Skeletal muscle tissue (tissue), 4 donors: ENCODE data around the gene MOAP1. TPM values are rescaled to one million over a fixed set of nuclear protein-coding genes. Genes with fewer than 3 reads are reported as not detected.
"Not testable (repeated sequence)": the region's sequence is repeated elsewhere in the genome, so short reads cannot be mapped to it uniquely, and the experiment has no call there.

Experiments
- H3K27ac ChIP-seq: one replicate; pipeline ENCODE4 v1.7.0; 2013; ENCODE audit warnings: mild to moderate bottlenecking, low read depth, low read length, inconsistent platforms
- H3K27me3 ChIP-seq, 3 donors: one replicate each; pipeline ENCODE4 v1.7.0; 2013; ENCODE audit warnings: low read length in 3 of 3; ENCODE audit not compliant: control insufficient read depth in 3 of 3, insufficient read depth in 3 of 3
- H3K36me3 ChIP-seq, 3 donors: one replicate each; pipeline ENCODE4 v1.7.0; 2013; ENCODE audit warnings: low read length in 3 of 3; ENCODE audit not compliant: control insufficient read depth in 3 of 3, insufficient read depth in 3 of 3
- H3K4me1 ChIP-seq, 3 donors: one replicate each; pipeline ENCODE4 v1.7.0; 2013; ENCODE audit warnings: low read length in 3 of 3, mild to moderate bottlenecking in 3 of 3; ENCODE audit not compliant: control insufficient read depth in 3 of 3, insufficient read depth in 3 of 3
- H3K4me3 ChIP-seq, 3 donors: one replicate each; pipeline ENCODE4 v1.7.0; 2013; ENCODE audit warnings: low read length in 3 of 3
- H3K9ac ChIP-seq, 3 donors: one replicate each; pipeline ENCODE4 v1.7.0; 2013; ENCODE audit warnings: low read length in 3 of 3, mild to moderate bottlenecking in 3 of 3, moderate library complexity in 2 of 3, low read depth in 1 of 3
- H3K9me3 ChIP-seq, 3 donors: one replicate each; pipeline ENCODE4 v1.7.0; 2013; ENCODE audit warnings: low read length in 3 of 3; ENCODE audit not compliant: control insufficient read depth in 3 of 3
- total RNA-seq: library from RNA; depleted of rRNA; stranded (reverse); fragments of >200 nt; gene quantifications from one replicate; pipeline ENCODE4 v1.2.3, GENCODE V29; 2014
- donor health status: Osteomylitis.

MOAP1 gene
- total RNA-seq, 1 donor from 2014 or later = 20.4 TPM

- H3K9ac ChIP-seq, H3K9me3 ChIP-seq, H3K36me3 ChIP-seq, H3K4me1 ChIP-seq, H3K4me3 ChIP-seq, H3K27ac ChIP-seq, H3K27me3 ChIP-seq: not testable (repeated sequence)
Observed at GRCh38 chr14:93168610-93169009, 16.1 kb downstream of the MOAP1 start.

GRCh38 chr14:93165271-93166265, 19.1 kb downstream of the MOAP1 start:
- H3K27me3 ChIP-seq, H3K27ac ChIP-seq, H3K9ac ChIP-seq, H3K36me3 ChIP-seq, H3K4me1 ChIP-seq, H3K4me3 ChIP-seq, H3K9me3 ChIP-seq: not testable (repeated sequence)

GRCh38 chr14:93163564-93163963, 21.1 kb downstream of the MOAP1 start:
- no peaks in the 10 kb centered on the region for H3K4me1 ChIP-seq
- no peak overlapping the region for H3K9ac ChIP-seq
- no peaks in the 10 kb centered on the region for H3K9me3 ChIP-seq
- H3K36me3 ChIP-seq = no peaks in the 10 kb centered on the region
- no peak overlapping the region for H3K4me3 ChIP-seq
- H3K27ac ChIP-seq = no peak overlapping the region
- H3K27me3 ChIP-seq = no peaks in the 10 kb centered on the region

- Histone ChIP-seq H3K9me3 (no peaks in the 10 kb centered on the region), H3K36me3 (no peaks in the 10 kb centered on the region), H3K4me3 (no peak overlapping the region), H3K9ac (no peak overlapping the region), H3K4me1 (no peaks in the 10 kb centered on the region), H3K27me3 (no peaks in the 10 kb centered on the region), H3K27ac (no peak overlapping the region)
Observed at GRCh38 chr14:93161411-93161940, 23.2 kb downstream of the MOAP1 start.

- H3K9me3 ChIP-seq = no peaks in the 10 kb centered on the region
- H3K9ac ChIP-seq = no peak overlapping the region
- H3K4me3 ChIP-seq = no peak overlapping the region
- H3K4me1 ChIP-seq = no peaks in the 10 kb centered on the region
- H3K27me3 ChIP-seq = no peaks in the 10 kb centered on the region
- no peak overlapping the region for H3K27ac ChIP-seq
- no peaks in the 10 kb centered on the region for H3K36me3 ChIP-seq
Observed at GRCh38 chr14:93160353-93160801, 24.3 kb downstream of the MOAP1 start.

- not testable (repeated sequence) for H3K27ac ChIP-seq, H3K36me3 ChIP-seq, H3K4me1 ChIP-seq, H3K27me3 ChIP-seq, H3K4me3 ChIP-seq, H3K9me3 ChIP-seq, H3K9ac ChIP-seq
Observed at GRCh38 chr14:93159625-93160352, 24.9 kb downstream of the MOAP1 start.

- not testable (repeated sequence) for H3K27ac ChIP-seq, H3K27me3 ChIP-seq, H3K9me3 ChIP-seq, H3K36me3 ChIP-seq, H3K4me1 ChIP-seq, H3K9ac ChIP-seq, H3K4me3 ChIP-seq
Observed at GRCh38 chr14:93158349-93158748, 26.3 kb downstream of the MOAP1 start.

GRCh38 chr14:93156693-93157369, 27.9 kb downstream of the MOAP1 start:
- H3K36me3 ChIP-seq = no peaks in the 10 kb centered on the region
- H3K27ac ChIP-seq = no peak overlapping the region
- no peak overlapping the region for H3K9ac ChIP-seq
- H3K4me1 ChIP-seq = no peaks in the 10 kb centered on the region
- H3K4me3 ChIP-seq = no peak overlapping the region
- peaks cover 0 to 6% (median 3%) of the 10 kb centered on the region in 3 donors for H3K27me3 ChIP-seq
- H3K9me3 ChIP-seq = no peaks in the 10 kb centered on the region

- peaks cover 0 to 6% (median 3%) of the 10 kb centered on the region in 3 donors for H3K27me3 ChIP-seq
- no peaks in the 10 kb centered on the region for H3K9me3 ChIP-seq
- no peak overlapping the region for H3K27ac ChIP-seq
- H3K9ac ChIP-seq = no peak overlapping the region
- H3K36me3 ChIP-seq = no peaks in the 10 kb centered on the region
- H3K4me1 ChIP-seq = no peaks in the 10 kb centered on the region
- H3K4me3 ChIP-seq = no peak overlapping the region
Observed at GRCh38 chr14:93155667-93156066, 29.0 kb downstream of the MOAP1 start.
